A673 (cell line): ENCODE data around the gene CHID1. TPM values are rescaled to one million over a fixed set of nuclear protein-coding genes. Genes with fewer than 3 reads are reported as not detected.

Source experiments
- BruUV-seq: library from RNA; stranded (reverse); fragments of 400-500 nt; replicated peaks from 2 replicates; lab custom pipeline; 2021; lab: Mats Ljungman, UMichigan
- CTCF ChIA-PET: fragments of 300-600 bp; sonication (Branson Sonifier 250); formaldehyde crosslinking; loops from one replicate; lab custom pipeline; 2022; ENCODE audit warnings: antibody characterized with exemption; lab: Charles Lee
- POLR2A ChIA-PET: fragments of 300-600 bp; sonication (Branson Sonifier 250); formaldehyde crosslinking; loops from one replicate; lab custom pipeline; 2022; ENCODE audit warnings: antibody characterized with exemption; ENCODE audit not compliant: low non-redundant PET; lab: Charles Lee
- DNase-seq: peaks from one replicate; pipeline ENCODE4 v3.0.0-alpha.2; 2015; ENCODE audit warnings: low spot score
- H3K27ac ChIP-seq: fragments of 200-600 bp; sonication (generic); 2 replicates; pipeline ENCODE4 v1.5.1; 2016; ENCODE audit warnings: mixed run types, low read depth, mild to moderate bottlenecking, mixed read lengths, antibody characterized with exemption, low read length; ENCODE audit not compliant: poor library complexity, severe bottlenecking
- H3K27me3 ChIP-seq: fragments of 200-600 bp; sonication (generic); replicated peaks from 2 replicates; pipeline ENCODE4 v1.6.1; 2017; ENCODE audit warnings: mixed run types, low read depth, mild to moderate bottlenecking, mixed read lengths, antibody characterized with exemption, low read length; ENCODE audit not compliant: insufficient read depth, poor library complexity
- H3K36me3 ChIP-seq: fragments of 200-600 bp; sonication (generic); 2 replicates; pipeline ENCODE4 v1.6.1; 2016; ENCODE audit warnings: mixed run types, mild to moderate bottlenecking, mixed read lengths, antibody characterized with exemption, low read length; ENCODE audit not compliant: insufficient read depth, poor library complexity, severe bottlenecking
- H3K4me1 ChIP-seq: fragments of 200-600 bp; sonication (generic); 2 replicates; pipeline ENCODE4 v1.6.1; 2017; ENCODE audit warnings: mixed run types, mild to moderate bottlenecking, mixed read lengths, antibody characterized with exemption, low read length; ENCODE audit not compliant: insufficient read depth, poor library complexity, severe bottlenecking
- H3K4me3 ChIP-seq: fragments of 200-600 bp; sonication (generic); 2 replicates; pipeline ENCODE4 v1.5.1; 2016; ENCODE audit warnings: low read depth, mixed run types, mild to moderate bottlenecking, mixed read lengths, low read length; ENCODE audit not compliant: poor library complexity, severe bottlenecking
- H3K9me3 ChIP-seq: fragments of 200-600 bp; sonication (generic); 2 replicates; pipeline ENCODE4 v1.6.1; 2016; ENCODE audit warnings: mixed run types, low read depth, mild to moderate bottlenecking, mixed read lengths, antibody characterized with exemption, low read length; ENCODE audit not compliant: poor library complexity, severe bottlenecking
- EZH2 ChIP-seq: fragments of 200-600 bp; sonication (generic); IDR thresholded peaks from 2 replicates; pipeline ENCODE4 v1.6.1; 2017; ENCODE audit warnings: borderline replicate concordance, low read depth, mild to moderate bottlenecking, mixed read lengths, antibody characterized with exemption, low read length; ENCODE audit not compliant: poor library complexity, severe bottlenecking
- intact Hi-C: fragments of 100-400 bp; cut with micrococcal nuclease; formaldehyde crosslinking; loops from one replicate; pipeline ENCODE4 v1.10.0; 2022; ENCODE audit not compliant: unreplicated experiment
- total RNA-seq: library from RNA; stranded (reverse); gene quantifications from 2 replicates; pipeline ENCODE4 v1.2.3, GENCODE V29; 2021
- TF ChIP-seq, protein P1 (sequence below): fragments of 300-800, 200-600 bp; sonication (generic); conservative IDR thresholded peaks from 2 replicates; pipeline ENCODE4 v1.5.1; 2017; ENCODE audit warnings: low read depth, mild to moderate bottlenecking, antibody characterized with exemption, low read length, moderate library complexity, mixed read lengths

Gene CHID1
- total RNA-seq, 1 experiment from 2014 or later = 105 TPM

DNA sequence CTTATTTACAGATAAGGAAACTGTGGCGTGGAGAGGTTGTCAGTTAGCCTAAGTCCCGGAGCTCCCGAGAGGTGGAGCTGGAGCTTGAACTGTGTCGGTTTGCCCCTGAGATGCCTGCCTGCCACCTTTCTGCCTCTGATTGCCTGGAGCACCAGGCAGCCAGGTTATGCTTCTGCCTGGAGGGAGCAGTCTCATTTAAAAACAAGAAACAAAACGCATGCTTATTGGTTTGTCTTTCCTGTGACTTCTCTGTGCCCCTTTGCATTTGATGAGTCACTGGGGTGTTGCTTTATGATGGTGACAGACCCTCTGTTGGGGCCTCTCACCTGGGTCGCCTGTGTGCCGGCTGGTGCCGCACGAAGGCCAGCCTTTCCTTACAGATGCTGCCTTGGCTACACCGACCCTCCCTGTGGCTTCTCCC, 27.2 kb upstream of the CHID1 start:
- Histone ChIP-seq H3K9me3 (no peaks in the 10 kb centered on the region), H3K36me3 (no peaks in the 10 kb centered on the region), H3K27me3 (no peaks in the 10 kb centered on the region), H3K4me3 (no peak overlapping the region), H3K4me1 (peaks cover 18% of the 10 kb centered on the region), H3K27ac (no peak overlapping the region)
- TF ChIP-seq, protein P1, sequence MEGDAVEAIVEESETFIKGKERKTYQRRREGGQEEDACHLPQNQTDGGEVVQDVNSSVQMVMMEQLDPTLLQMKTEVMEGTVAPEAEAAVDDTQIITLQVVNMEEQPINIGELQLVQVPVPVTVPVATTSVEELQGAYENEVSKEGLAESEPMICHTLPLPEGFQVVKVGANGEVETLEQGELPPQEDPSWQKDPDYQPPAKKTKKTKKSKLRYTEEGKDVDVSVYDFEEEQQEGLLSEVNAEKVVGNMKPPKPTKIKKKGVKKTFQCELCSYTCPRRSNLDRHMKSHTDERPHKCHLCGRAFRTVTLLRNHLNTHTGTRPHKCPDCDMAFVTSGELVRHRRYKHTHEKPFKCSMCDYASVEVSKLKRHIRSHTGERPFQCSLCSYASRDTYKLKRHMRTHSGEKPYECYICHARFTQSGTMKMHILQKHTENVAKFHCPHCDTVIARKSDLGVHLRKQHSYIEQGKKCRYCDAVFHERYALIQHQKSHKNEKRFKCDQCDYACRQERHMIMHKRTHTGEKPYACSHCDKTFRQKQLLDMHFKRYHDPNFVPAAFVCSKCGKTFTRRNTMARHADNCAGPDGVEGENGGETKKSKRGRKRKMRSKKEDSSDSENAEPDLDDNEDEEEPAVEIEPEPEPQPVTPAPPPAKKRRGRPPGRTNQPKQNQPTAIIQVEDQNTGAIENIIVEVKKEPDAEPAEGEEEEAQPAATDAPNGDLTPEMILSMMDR = no peak
- TF ChIP-seq EZH2 = no peak
- intact Hi-C loops = no loop called here
- no TSS peak for BruUV-seq
- POLR2A ChIA-PET = no interaction called here
- CTCF ChIA-PET = no interaction called here
- DNase-seq = no peak

DNA sequence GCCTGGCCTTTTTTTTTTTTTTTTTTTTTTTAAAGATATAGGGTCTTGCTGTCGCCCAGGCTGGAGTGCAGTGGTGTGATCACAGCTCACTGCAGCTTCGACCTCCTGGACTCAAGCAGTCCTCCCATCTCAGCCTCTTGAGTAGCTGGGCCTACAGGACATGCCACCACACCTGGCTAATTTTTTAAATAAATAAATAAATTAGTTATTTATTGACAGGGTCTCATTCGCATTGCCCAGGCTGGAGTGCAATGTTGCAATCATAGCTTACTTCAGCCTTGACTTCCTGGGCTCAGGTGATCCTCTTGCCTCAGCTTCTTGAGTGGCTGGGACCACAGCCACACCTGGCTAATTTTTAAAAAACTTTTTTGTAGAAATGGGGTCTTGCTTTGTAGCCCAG, 25.6 kb upstream of the CHID1 start:
- intact Hi-C loops = no loop called here
- H3K36me3 ChIP-seq = no peaks in the 10 kb centered on the region
- no peaks in the 10 kb centered on the region for H3K27me3 ChIP-seq
- no TSS peak for BruUV-seq
- POLR2A ChIA-PET = no interaction called here
- TF ChIP-seq, protein P1 = no peak
- TF ChIP-seq EZH2 = no peak
- H3K27ac ChIP-seq = no peak overlapping the region
- CTCF ChIA-PET = no interaction called here
- peaks cover 3% of the 10 kb centered on the region for H3K4me1 ChIP-seq
- H3K4me3 ChIP-seq = no peak overlapping the region
- DNase-seq = no peak
- no peaks in the 10 kb centered on the region for H3K9me3 ChIP-seq

GRCh38 chr11:934527-934926, 23.9 kb upstream of the CHID1 start:
- H3K36me3 ChIP-seq = no peaks in the 10 kb centered on the region
- intact Hi-C loops = no loop called here
- TF ChIP-seq EZH2 = no peak
- TF ChIP-seq, protein P1 = no peak
- no peak overlapping the region for H3K27ac ChIP-seq
- H3K9me3 ChIP-seq = no peaks in the 10 kb centered on the region
- no peak overlapping the region for H3K4me3 ChIP-seq
- no peaks in the 10 kb centered on the region for H3K4me1 ChIP-seq
- BruUV-seq = no TSS peak
- POLR2A ChIA-PET = interaction anchor here (0.8 kb wide), 1 partner anchor 9 kb away, joined by 7 read pairs; no protein-coding TSS in a partner anchor
- DNase-seq = no peak
- CTCF ChIA-PET = no interaction called here
- H3K27me3 ChIP-seq = no peaks in the 10 kb centered on the region
